Measurements from ENCODE around the gene NOL6.
"Not testable (repeated sequence)": the region's sequence is repeated elsewhere in the genome, so short reads cannot be mapped to it uniquely, and the experiment has no call there.

The NOL6 gene

GRCh38 chr9:33431420-33431819, 42.3 kb downstream of the NOL6 start:
- no peak for DNase-seq (ENCODE audit: low read depth, low spot score)
- no peak overlapping the region for H3K4me3 ChIP-seq (ENCODE audit: low read depth, low read length)
- CTCF ChIA-PET: interaction anchor here (1.3 to 6.3 kb wide), 6 partner anchors 16 to 291 kb away, joined by 3 to 45 read pairs (median 5); partner anchors contain the start of gene AQP3
- POLR2A ChIA-PET: no interaction called here
- no peak for TF ChIP-seq CTCF (IDR thresholded peaks at IDR 0.05; ENCODE audit: insufficient read depth, low read length, missing control alignments)

GRCh38 chr9:33430942-33431341, 42.8 kb downstream of the NOL6 start:
- CTCF ChIA-PET: interaction anchor here (1.3 to 6.3 kb wide), 5 partner anchors 15 to 291 kb away, joined by 3 to 45 read pairs (median 3); no protein-coding TSS in a partner anchor
- no peak overlapping the region for H3K4me3 ChIP-seq (ENCODE audit: low read depth, low read length)
- TF ChIP-seq CTCF (IDR thresholded peaks at IDR 0.05; ENCODE audit: insufficient read depth, low read length, missing control alignments): no peak
- POLR2A ChIA-PET: no interaction called here
- DNase-seq (ENCODE audit: low read depth, low spot score): no peak

- CTCF ChIA-PET: interaction anchor here (6.3 kb wide), 1 partner anchor 14 kb away, joined by 45 read pairs; no protein-coding TSS in a partner anchor
- no peak for TF ChIP-seq CTCF (IDR thresholded peaks at IDR 0.05; ENCODE audit: insufficient read depth, low read length, missing control alignments)
- H3K4me3 ChIP-seq (ENCODE audit: low read depth, low read length): no peak overlapping the region
- POLR2A ChIA-PET: no interaction called here
- DNase-seq (ENCODE audit: low read depth, low spot score): no peak
Observed at GRCh38 chr9:33429256-33429985, 44.3 kb downstream of the NOL6 start.

GRCh38 chr9:33426843-33427293, 46.9 kb downstream of the NOL6 start:
- no peak overlapping the region for H3K4me3 ChIP-seq (ENCODE audit: low read depth, low read length)
- POLR2A ChIA-PET: no interaction called here
- CTCF ChIA-PET: interaction anchor here (1.2 kb wide), 1 partner anchor 12 kb away, joined by 6 read pairs; no protein-coding TSS in a partner anchor
- no peak for TF ChIP-seq CTCF (IDR thresholded peaks at IDR 0.05; ENCODE audit: insufficient read depth, low read length, missing control alignments)
- no peak for DNase-seq (ENCODE audit: low read depth, low spot score)

GRCh38 chr9:33425128-33425533, 48.6 kb downstream of the NOL6 start:
- DNase-seq (ENCODE audit: low read depth, low spot score): no peak
- ChIA-PET POLR2A (no interaction called here), CTCF (interaction anchor here (1.2 to 2.0 kb wide), 2 partner anchors 9 to 41 kb away, joined by 3 to 10 read pairs; no protein-coding TSS in a partner anchor)
- H3K4me3 ChIP-seq (ENCODE audit: low read depth, low read length): no peak overlapping the region
- no peak for TF ChIP-seq CTCF (IDR thresholded peaks at IDR 0.05; ENCODE audit: insufficient read depth, low read length, missing control alignments)

- POLR2A ChIA-PET: not testable (repeated sequence)
Observed at GRCh38 chr9:33424492-33424891, 49.2 kb downstream of the NOL6 start.

GRCh38 chr9:33424043-33424442, 49.7 kb downstream of the NOL6 start:
- H3K4me3 ChIP-seq (ENCODE audit: low read depth, low read length); DNase-seq (ENCODE audit: low read depth, low spot score); POLR2A ChIA-PET: not testable (repeated sequence)
- CTCF ChIA-PET: interaction anchor here (2.0 kb wide), 1 partner anchor 8 kb away, joined by 10 read pairs; no protein-coding TSS in a partner anchor

More at GRCh38 chr9:33424492-33424891, 49.2 kb downstream of the NOL6 start:
- CTCF ChIA-PET: interaction anchor here (2.0 kb wide), 1 partner anchor 9 kb away, joined by 10 read pairs; no protein-coding TSS in a partner anchor
- not testable (repeated sequence) for DNase-seq (ENCODE audit: low read depth, low spot score); H3K4me3 ChIP-seq (ENCODE audit: low read depth, low read length)
